ENCODE results near the gene MATN1.

DNA sequence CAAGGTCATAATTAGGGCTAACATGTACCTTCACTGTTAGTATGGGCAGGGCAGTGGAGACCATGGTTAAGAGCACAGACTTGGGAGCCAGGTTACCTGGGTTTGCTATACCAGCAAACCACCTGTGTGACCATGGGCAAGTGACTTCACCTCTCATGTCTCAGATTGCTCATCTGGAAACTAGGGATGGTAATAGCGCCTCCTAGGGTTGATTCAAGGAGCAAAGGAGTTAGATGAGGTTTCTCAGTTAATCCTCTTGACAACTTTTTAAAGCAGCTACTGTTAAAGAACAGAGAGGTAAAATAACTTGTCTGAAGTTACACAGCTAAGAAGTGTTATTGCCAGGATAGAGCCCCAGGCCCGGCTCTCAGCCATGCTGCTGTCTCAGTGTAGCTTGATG lies 790 bp upstream of the MATN1 start:
- TF ChIP-seq, protein P1, sequence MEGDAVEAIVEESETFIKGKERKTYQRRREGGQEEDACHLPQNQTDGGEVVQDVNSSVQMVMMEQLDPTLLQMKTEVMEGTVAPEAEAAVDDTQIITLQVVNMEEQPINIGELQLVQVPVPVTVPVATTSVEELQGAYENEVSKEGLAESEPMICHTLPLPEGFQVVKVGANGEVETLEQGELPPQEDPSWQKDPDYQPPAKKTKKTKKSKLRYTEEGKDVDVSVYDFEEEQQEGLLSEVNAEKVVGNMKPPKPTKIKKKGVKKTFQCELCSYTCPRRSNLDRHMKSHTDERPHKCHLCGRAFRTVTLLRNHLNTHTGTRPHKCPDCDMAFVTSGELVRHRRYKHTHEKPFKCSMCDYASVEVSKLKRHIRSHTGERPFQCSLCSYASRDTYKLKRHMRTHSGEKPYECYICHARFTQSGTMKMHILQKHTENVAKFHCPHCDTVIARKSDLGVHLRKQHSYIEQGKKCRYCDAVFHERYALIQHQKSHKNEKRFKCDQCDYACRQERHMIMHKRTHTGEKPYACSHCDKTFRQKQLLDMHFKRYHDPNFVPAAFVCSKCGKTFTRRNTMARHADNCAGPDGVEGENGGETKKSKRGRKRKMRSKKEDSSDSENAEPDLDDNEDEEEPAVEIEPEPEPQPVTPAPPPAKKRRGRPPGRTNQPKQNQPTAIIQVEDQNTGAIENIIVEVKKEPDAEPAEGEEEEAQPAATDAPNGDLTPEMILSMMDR (IDR thresholded peaks at IDR 0.05) = no peak
- TF ChIP-seq POLR2AphosphoS5 (IDR thresholded peaks at IDR 0.05) (no peak), POLR2A (IDR thresholded peaks at IDR 0.05) (no peak)
